ENCODE results near the gene SH3BP2.

Gene SH3BP2

DNA sequence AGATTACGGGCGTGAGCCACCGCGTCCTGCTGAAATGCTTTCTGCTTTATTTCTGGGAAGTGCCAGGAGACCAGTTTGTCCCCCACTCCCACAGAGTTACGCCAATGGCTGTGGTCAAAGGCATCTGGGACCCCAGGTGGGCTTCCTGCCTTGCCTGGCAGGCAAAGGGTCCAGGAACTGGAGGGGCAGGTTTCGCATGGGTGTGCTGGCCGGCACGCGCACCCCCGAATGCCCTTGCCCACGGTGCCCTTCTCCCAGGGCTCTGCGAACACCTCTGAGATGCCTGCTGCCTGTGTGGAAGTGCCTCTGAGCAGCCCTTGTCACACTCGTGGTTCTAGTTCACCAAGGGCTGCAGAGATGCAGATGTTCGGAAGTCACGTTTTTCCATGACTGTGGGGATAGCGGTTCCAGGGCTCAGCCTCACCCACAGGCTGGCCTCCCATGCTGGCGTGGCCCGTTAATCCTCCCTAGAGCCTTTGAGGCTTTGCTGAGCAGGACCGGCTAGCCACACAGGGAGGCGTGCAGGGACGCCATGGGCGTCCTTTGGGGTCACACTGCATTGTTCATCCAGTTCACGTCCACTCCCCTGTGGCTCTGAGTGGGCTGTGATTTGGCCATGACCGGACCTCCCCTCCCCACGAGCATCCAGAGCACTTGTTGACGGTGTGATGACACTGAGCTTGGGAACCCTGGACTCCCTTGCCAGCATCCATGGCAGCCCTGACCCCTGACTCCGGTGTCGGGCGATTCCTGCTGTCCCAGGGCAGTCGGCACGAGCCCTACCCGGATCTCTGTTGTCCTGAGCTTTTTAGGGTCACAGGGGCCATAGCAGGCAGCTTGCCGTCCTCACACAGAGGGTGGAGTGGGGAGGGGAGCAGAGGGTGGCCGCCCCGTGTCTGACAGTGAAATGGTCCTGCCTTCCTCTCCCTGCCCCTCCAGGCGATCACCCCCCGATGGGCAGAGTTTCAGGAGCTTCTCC is 38.0 kb downstream of the SH3BP2 start:
- H3K9me3 ChIP-seq, result no peaks in the 10 kb centered on the region
- no peaks in the 10 kb centered on the region for H3K4me1 ChIP-seq
- H3K27me3 ChIP-seq, result no peaks in the 10 kb centered on the region
- TF ChIP-seq, protein P1, sequence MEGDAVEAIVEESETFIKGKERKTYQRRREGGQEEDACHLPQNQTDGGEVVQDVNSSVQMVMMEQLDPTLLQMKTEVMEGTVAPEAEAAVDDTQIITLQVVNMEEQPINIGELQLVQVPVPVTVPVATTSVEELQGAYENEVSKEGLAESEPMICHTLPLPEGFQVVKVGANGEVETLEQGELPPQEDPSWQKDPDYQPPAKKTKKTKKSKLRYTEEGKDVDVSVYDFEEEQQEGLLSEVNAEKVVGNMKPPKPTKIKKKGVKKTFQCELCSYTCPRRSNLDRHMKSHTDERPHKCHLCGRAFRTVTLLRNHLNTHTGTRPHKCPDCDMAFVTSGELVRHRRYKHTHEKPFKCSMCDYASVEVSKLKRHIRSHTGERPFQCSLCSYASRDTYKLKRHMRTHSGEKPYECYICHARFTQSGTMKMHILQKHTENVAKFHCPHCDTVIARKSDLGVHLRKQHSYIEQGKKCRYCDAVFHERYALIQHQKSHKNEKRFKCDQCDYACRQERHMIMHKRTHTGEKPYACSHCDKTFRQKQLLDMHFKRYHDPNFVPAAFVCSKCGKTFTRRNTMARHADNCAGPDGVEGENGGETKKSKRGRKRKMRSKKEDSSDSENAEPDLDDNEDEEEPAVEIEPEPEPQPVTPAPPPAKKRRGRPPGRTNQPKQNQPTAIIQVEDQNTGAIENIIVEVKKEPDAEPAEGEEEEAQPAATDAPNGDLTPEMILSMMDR (IDR thresholded peaks at IDR 0.05; ENCODE audit: low read depth, low read length), result no peak
- peaks cover 3% of the 10 kb centered on the region; the same call in 1 of the 2 replicates for H3K36me3 ChIP-seq
- DNase-seq, result no peak
- no peak overlapping the region for H3K4me3 ChIP-seq (ENCODE audit: low read depth, low read length)

DNA sequence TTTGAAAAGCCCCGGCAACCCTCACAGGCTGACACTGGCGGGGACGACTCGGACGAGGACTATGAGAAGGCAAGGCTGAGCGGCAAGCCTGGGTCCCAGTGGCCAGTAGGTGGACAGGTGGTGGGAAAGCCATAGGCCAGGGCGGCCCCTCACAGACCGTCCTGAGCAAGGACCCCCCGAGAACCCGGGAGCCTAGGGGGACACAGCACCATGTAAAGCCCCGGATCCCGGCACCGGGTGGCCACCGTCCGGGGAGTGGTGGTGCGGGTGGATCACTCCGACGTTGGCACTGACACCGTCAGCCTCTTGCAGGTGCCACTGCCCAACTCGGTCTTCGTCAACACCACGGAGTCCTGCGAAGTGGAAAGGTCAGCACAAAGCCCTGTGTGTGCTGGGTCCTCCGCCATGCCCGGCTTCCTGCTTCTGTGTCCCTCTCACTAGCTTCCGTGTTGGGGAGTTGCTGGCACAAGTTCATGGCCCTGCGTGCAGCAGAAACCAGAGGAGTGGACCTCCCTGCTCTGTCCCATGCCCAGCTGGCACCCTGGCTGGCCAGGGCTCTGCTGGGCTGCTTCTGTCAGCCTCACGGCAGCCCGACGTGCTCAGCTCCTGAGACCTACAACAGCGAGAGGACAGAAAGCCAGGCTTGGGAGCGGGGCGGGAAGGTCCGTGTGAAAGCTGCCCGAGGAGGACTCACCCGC is 38.9 kb downstream of the SH3BP2 start:
- peaks cover 3% of the 10 kb centered on the region; the same call in 1 of the 2 replicates for H3K36me3 ChIP-seq
- H3K4me3 ChIP-seq (ENCODE audit: low read depth, low read length), result no peak overlapping the region
- no peaks in the 10 kb centered on the region for H3K27me3 ChIP-seq
- no peak for DNase-seq
- TF ChIP-seq, protein P1 (IDR thresholded peaks at IDR 0.05; ENCODE audit: low read depth, low read length), result no peak
- no peaks in the 10 kb centered on the region for H3K4me1 ChIP-seq
- no peaks in the 10 kb centered on the region for H3K9me3 ChIP-seq

DNA sequence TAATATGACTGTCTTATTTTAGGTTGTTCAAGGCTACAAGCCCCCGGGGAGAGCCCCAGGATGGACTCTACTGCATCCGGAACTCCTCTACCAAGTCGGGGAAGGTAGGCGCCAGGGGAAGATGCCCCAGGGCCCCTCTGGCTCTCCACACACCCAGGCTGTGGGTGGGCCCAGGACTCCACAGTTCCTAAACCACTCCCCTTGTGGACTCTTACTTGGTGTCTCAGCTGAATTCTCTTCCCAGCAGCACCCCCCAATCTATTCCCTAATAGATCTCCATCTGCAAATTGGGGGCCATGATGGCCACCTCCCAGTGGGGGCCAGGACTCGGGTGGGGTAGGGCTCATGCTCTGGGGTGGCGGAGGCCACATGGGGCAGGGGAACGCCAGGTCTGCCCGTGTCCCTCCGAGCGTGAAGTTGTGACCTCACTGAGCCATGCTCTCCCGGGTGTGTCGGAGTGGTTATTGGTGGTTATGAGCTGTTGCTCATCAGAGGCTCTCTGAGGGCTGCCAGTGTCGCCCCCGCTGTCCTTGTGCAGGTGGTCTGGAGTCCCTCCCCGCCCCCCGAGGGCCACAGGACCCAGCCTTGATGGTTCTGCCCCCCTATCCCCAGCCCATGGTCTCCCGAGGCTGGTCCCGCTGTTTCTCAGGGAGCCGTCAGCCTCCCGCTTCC is 39.6 kb downstream of the SH3BP2 start:
- Histone ChIP-seq H3K36me3 (peaks cover 3% of the 10 kb centered on the region; the same call in 1 of the 2 replicates), H3K4me3 (ENCODE audit: low read depth, low read length) (no peak overlapping the region), H3K4me1 (no peaks in the 10 kb centered on the region), H3K27me3 (no peaks in the 10 kb centered on the region), H3K9me3 (no peaks in the 10 kb centered on the region)
- TF ChIP-seq, protein P1 (IDR thresholded peaks at IDR 0.05; ENCODE audit: low read depth, low read length), result no peak
- no peak for DNase-seq

DNA sequence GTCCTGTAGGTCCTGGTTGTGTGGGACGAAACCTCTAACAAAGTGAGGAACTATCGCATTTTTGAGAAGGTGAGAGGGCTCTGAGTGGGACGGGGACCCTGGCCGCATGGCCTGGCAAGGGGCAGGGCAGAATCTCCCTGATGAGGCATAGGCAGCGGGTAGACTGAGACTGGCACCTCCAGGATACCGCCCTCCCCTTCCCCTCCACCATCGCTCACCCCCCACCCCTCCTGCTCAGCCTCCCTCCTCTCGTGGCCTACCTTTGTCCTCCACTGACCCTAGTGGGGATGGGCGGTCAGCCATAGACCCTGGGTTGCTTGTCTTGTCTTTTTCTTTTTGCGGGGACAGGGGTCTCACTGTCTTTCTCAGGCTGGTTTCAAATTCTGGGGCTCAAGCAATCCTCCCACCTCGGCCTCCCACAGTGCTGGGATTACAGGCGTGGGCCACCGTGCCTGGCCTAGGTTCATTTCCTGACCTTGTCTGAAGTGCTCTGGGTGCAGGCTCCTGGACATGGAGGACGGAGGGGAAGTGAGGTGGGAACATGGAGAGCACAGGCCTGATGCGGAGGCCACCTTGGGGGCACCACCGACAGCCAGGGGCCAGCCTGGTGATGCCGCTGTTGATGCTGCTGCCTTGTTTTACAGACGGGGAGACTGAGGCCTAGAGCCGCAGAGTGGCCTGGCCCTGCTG is 40.2 kb downstream of the SH3BP2 start:
- Histone ChIP-seq H3K36me3 (peaks cover 3% of the 10 kb centered on the region; the same call in 1 of the 2 replicates), H3K4me3 (ENCODE audit: low read depth, low read length) (no peak overlapping the region), H3K4me1 (no peaks in the 10 kb centered on the region), H3K27me3 (no peaks in the 10 kb centered on the region), H3K9me3 (no peaks in the 10 kb centered on the region)
- DNase-seq, result no peak
- TF ChIP-seq, protein P1 (IDR thresholded peaks at IDR 0.05; ENCODE audit: low read depth, low read length), result no peak

DNA sequence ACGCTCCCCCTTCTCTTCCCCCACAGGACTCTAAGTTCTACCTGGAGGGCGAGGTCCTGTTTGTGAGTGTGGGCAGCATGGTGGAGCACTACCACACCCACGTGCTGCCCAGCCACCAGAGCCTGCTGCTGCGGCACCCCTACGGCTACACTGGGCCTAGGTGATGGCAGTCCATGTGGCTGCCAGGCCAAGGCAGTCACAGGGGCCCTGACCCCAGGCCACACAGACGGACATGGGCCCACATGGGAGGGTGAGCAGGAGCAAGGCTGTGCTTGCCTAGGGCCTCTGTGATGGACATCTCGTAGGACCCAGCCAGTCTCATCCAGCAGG is 40.8 kb downstream of the SH3BP2 start:
- no peaks in the 10 kb centered on the region for H3K9me3 ChIP-seq
- no peaks in the 10 kb centered on the region for H3K4me1 ChIP-seq

More for the DNA sequence above, 40.8 kb downstream of the SH3BP2 start:
- H3K27me3 ChIP-seq, result no peaks in the 10 kb centered on the region
- H3K36me3 ChIP-seq, result peaks cover 3% of the 10 kb centered on the region; the same call in 1 of the 2 replicates
- no peak for DNase-seq
- TF ChIP-seq, protein P1 (IDR thresholded peaks at IDR 0.05; ENCODE audit: low read depth, low read length), result no peak
- no peak overlapping the region for H3K4me3 ChIP-seq (ENCODE audit: low read depth, low read length)
